GM18861 (cell line): Measurements from ENCODE around the gene FBXO38.

ENCODE experiments used
- ATAC-seq: cut with Tn5 transposase; IDR thresholded peaks from one replicate; pipeline ENCODE4 v1.9.1; 2021; ENCODE audit not compliant: unreplicated experiment

Gene FBXO38

DNA sequence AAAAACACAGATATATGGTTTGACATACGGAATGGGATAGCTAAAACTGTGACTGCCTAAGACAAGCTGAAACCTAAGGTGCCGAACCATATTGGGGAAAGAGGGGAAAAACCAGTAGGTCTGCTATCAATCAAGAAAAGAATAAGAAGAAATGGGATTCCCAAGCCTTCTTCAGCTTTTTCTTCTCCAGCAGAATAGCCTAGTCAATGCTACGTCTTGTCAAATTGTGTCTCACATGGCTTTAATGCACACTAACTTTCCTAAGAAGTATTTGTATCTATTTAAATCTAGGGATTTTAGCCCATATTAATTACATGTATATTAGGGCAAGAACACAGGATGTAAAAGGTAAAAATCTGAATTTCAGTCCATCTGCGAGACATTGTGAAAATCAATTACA lies 797 bp upstream of the FBXO38 start:
- ATAC-seq = no peak

DNA sequence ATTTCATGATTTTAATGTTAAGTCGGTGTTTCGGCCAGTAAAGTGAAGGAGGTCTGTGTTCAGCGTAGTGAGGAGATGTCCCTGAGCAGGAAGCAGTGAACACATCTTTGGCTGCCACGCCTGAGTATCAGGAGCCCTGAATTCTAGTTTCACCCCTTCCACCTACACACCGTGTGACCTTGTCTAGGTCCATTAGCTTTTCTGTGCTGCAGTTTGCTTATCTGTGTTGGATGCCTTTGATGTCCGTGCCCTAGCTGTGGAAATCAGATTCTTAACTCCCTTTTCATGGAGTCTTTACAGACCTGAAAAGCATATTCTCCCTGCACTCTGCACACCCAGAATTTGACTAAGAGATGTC lies 601 bp downstream of the FBXO38 start:
- no peak for ATAC-seq

DNA sequence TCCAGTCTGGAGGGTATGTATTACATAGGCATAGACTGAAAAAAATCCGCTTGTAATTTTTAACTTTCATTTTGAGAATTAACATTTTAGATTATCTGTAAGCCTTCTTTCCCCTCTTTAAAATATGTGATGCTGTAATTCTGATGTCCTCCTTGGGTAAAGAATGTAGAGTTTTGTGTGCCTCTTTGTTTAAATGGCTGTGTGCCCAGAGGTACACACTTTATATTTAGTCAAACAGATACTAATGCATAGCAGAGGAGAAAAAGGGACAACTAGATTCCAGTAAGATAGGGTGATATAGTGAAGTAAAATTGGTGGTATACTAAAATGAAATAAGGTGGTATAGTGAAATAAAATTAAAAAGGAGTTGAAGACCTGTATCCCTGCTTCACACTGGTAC lies 1.3 kb downstream of the FBXO38 start:
- no peak for ATAC-seq

DNA sequence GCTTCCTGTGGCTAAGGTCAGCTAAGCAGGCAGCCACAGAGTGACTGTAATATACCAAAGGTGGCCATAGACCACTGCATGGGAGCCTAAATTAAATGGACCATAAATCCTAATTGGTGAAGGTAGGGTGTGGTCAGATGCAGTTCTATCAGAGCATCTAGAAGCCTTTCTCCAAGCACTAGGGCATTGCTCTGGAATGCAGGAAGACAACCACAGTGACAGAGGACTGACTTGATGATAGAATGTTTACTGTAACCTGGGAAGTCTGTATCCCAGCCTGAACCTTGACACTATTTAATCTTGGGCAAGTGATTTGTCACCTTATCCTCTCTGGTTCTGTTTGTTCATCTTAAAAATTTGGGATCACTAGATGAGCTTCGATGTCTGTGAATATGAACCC lies 2.3 kb downstream of the FBXO38 start:
- ATAC-seq = no peak

DNA sequence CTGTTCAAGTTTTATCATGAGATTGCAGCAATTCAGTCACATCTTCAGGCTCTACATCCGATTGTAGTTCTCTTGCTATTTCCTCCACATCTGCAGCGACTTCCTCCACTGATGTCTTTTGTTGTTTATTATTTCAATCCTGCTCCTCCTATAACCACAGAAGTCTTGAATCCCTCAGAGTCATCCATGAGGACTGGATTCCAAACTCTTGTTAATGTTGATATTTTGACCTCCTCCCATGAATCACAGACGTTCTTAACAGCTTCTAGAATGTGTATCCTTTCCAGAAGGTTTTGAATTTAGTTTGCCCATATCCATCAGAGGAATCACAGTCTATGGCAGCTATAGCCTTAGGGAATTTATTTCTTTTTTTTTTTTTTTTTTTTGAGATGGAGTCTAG lies 3.6 kb downstream of the FBXO38 start:
- no peak for ATAC-seq

DNA sequence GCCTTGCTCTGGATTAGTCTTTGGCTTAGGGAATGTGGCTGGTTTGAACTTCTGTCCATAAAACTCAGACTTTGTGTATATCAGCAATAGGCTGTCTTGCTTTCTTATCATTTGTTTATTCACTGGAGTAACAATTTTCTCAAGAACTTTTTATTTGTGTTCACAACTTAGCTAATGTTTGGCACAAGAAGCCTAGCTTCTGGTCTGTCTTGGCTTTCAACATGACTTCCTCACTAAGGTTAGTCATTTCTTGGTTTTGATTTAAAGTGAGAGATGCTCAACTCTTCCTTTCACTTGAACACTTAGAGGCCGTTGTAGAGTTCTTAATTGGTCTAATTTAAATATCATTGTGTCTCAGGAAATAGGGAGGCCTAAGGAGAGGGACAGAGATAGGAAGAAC lies 4.9 kb downstream of the FBXO38 start:
- ATAC-seq = no peak

DNA sequence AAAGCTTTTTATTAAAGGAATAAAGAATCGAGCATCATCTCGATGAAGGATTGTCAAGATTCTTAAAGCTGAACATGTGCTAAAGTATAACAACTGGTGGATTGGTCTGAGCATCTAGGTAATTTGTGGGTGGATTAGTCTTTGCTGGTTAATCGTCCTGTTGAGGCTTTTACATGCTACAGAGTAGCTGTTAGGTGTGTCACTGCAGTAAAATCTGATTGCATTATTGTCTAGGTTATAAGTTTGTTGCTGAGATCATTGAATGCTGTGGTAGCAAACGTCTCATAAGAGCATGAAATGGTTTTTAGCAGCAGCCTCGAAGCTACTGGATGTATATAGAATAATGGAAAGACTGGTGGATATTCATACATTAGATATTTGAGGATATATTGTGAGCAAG lies 7.2 kb downstream of the FBXO38 start:
- no peak for ATAC-seq

DNA sequence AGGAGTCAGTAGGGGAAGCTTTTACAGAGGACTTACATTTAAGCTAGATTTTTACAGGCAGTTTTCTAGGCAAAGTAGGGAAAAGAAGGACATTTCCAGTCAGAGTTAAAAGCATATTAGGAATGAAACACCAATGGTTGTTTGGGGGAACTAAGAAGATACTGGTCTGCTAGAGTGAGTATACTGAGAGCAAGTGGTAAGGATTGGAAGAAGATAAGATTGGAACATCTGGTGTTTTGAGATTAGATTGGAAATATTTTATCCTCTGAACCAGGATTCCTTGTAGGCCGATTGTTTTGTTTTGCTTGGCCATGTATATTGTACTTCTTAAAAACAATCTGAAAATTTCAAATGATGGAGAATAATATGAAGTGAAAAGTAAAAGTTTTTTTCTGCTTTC lies 7.7 kb downstream of the FBXO38 start:
- no peak for ATAC-seq

DNA sequence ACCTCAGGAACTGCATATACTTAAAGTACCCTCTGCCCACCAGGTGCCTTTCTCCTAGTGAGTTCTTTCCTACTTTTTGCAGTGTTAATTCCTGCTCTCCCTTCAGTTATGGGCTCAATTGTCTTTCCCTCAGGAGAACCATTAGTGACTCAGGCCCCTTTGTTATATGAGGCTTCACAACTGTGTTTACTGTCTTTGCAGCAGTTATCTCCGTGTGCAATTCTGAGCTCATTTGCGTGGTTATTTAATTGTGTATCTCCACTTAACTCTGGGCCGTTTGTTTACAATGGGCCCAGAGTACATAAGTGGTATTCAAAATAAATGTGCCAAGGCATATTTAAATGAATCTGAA lies 9.6 kb downstream of the FBXO38 start:
- no peak for ATAC-seq

DNA sequence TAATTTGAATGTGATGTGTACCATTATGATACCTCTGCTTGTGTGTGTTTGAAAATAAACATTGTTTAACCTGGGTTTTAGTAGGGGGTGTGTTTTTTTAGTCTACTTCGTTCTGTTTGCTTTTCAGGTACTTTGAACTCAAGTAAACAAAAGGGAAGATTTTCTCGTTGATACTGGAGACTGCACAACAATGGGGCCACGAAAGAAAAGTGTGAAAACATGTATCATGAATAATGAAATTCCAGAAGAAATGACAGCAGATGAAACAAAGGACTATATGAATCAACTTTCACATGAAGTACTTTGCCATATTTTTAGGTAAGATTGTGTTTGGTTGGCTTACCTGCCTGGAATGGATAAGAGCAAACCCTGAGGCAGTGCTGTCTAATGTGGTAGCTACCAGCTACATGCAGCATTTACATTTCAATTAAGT lies 10.8 kb downstream of the FBXO38 start:
- ATAC-seq = no peak

DNA sequence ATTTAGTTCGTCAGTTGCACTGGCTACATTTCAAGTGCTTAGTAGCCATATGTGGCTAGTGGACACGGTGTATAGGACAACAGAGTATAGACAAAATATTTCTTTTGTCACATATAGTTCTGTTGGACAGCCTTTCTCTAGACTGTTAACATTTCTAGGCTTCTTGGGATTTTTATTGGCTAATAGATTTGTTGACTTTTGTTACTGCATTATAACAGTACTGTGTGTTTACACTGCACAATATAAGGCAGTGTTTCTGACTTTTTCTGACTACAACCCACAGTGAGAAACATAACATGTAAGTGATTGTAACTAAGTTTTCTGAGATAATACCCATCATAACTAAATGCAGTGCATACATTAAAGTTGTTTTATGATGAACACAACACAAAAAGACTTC lies 11.3 kb downstream of the FBXO38 start:
- ATAC-seq = no peak

DNA sequence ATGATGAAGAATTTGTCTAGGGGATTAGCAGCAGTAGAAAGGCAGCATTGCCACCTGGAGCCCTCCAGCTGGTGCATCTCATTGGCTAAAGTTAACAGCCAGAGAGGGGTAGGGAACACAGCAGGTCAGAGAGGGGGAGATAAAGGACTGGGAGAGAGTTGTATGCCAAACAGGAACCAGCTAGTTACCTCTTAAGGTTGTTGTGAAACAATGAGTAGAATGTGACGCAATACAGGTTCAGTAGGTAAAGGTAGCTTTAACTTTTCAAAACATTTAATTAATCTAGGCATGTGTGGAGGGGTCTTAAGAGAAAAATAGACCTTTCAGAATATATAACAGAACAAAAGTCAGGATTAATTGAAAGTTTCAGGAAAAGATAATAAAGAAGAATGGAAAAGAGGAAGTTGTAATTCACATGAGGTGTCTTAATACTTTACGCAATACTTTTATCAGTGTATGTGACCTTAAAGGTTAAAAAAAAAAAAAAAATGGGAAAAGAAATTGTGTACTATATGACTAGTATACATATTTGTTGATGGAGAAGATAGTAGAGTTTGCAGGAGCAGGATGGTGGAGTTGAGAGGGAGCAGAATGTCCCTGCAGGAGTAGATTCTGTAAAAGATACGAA lies 14.3 kb downstream of the FBXO38 start:
- ATAC-seq = no peak

DNA sequence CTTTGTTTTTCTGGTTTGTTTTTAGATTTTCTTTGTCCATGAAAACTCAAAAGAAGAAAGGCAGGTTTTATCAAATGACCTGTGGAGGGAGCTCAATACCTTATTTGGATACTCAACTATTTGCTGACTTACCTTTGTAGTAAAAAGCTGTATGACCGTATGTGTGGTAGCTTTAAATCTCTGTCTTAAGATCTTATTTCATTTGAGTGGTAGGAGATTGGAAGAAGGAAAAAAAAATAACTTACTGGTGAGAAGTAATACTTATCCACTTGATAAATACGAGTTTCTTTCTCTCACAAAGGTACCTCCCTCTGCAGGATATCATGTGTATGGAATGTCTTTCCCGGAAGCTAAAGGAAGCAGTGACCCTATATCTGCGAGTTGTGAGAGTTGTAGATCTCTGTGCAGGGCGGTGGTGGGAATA lies 15.0 kb downstream of the FBXO38 start:
- no peak for ATAC-seq

DNA sequence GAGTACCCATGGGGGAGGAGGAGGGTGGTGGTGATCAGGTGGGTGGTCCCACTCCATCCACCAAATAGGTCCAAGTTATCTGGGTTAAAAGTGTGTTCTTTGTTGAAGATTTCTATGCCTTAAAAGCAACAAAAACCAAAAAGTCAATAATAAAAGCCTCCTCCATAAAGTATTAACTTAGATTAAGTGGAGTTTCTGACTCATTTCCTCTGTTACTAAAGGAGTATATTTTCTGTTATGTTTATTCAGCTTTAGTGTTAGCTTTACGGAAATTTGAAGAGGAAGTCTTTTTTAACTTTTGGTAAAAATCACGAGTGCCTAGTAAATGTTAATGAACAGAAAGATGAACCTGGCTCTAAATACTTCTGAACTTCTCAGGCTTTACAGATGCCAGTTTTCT lies 17.8 kb downstream of the FBXO38 start:
- peak; percentile 34 for ATAC-seq

DNA sequence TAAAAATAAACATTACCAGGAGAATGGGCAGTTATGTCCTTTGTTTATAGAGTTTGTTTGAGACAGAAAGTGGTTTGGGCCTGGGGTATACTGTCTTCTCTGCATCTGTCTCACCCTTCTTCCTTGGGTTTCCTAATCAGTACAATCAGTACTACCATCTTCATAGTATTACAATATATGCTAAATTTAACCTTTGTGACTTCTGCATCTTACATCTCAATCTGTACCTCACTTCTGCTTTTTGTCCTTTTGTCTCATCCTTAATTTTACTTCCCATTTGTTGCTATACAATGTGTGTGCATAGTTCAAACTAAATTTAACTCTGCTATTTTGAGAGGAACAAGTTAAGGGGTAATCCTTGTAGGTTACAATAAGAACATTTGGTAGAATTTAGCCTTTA lies 19.6 kb downstream of the FBXO38 start:
- ATAC-seq = peak; percentile 62

DNA sequence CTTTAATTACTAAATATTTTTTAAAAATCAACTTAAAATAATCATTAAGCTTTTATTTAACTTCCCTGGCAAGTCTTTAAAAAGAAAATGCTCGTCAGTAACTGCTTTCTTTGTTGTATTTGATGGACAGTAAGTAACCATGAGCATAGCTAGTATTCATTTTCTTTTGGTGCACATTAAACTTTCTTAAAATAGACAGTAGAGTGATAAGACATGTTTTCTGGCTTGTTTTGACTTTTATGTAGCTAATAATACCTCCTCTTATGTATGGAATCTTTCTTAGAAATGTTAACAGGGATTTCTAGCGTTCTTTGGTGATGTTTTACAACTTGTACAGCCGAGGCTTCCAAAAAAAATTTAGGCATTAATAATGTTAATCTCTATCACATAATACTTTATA lies 22.6 kb downstream of the FBXO38 start:
- ATAC-seq = no peak

DNA sequence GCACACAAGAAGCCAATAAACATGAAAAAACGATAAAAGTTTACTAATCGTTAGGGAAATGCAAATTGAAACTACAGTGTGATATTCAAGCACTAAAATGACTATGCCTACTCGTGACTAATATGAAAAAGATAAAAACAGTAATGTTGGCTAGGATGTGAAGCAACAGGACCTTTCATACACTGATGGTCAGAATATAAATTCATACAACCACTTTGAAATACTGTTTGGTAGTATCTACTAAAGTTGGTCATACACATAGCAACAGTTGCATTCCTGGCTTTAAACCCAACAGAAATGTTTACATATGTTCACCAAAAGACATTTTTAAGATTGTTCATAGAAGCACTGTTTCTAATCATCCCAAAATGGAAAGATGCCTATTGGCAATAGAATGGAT lies 24.3 kb downstream of the FBXO38 start:
- no peak for ATAC-seq

DNA sequence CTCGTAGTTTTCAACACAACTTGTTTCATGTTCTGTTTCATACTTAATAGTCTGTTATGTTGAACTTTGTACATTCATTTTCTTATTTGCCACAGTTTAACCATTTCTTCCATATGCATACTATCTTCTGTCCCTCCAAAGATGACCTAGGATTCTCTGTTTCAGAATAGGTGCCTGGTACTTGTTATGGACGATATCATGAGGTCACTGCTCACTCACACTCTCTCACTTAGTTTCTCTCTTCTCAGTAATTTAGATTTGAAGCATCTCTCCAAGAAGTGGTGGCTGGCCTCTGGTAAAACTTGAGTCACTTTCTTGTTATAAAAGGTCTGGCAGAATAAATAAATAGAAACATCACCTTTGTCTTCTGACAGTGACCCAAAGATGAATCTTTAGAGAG lies 28.4 kb downstream of the FBXO38 start:
- ATAC-seq = no peak

DNA sequence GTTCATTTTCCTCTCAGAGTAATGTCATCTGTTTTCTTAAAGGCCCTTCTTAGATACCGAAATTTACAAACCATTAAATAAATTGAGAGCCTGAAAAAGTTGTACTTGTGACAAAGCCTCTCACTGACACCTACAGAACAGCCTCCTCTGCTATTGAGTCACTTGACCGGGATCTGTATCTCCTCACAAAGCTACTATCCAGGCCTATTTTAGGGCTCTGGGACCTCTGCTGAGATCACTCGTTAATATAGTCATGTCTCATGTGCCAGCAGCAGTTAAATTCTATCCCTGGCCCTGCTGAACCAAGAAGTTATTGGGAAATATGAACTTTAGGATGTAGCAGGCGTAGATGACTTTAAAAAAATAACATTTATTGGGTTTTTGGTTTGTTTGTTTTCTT lies 31.1 kb downstream of the FBXO38 start:
- ATAC-seq = no peak

DNA sequence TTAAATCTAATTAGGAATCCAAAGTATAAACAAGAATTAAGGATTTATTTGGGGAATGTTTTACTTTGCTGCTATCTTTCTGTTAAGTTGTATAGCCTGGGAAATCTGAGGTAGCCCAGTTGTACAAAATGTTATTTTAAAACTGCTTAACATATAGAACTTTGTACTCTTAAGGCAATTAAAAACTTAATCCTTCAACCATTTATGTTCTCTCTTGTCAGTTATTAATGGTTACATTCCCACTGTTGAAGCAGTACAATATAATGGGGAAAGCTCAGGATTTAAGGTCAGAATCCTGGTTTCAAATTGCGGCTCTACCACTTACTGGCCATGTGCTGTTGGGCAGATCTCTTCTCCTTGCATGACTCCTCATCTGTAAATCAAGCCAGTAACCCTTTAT lies 32.7 kb downstream of the FBXO38 start:
- ATAC-seq = no peak

DNA sequence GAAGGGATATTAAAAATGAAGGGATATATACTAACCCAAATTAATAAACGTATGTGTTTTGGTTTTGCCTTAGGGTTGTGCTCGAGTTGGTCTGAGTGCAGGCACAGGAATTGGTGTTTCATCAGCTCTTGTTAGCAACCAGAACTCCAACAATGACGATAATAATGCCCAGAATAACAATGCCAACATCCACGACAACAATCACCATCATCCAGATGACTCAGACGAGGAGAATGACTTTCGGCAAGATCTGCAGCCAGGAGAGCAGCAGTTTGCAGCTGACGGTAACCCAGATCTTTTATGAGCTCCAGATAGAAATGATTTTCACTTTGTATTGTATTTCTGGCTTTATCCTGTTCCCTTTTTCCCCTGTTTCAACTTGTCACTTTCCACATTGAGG lies 33.2 kb downstream of the FBXO38 start:
- no peak for ATAC-seq

DNA sequence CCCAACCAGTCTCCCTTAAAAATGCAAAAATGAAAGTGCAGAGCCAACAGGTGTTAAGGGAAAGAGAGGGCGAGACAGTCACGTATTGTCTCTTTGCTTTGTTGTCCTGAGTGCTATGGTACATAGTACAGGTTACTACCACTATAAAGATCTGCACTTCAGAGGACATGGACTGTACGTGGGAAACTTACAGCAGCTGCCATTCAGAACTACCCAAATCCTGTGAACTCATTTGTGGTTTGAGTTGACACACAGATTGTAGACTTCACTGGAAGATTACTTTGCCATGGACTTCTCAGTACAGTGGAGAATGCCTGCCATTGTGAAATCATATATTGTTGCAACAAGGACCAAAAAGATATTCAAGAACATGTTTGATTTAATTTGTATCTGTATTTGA lies 34.8 kb downstream of the FBXO38 start:
- ATAC-seq = no peak

DNA sequence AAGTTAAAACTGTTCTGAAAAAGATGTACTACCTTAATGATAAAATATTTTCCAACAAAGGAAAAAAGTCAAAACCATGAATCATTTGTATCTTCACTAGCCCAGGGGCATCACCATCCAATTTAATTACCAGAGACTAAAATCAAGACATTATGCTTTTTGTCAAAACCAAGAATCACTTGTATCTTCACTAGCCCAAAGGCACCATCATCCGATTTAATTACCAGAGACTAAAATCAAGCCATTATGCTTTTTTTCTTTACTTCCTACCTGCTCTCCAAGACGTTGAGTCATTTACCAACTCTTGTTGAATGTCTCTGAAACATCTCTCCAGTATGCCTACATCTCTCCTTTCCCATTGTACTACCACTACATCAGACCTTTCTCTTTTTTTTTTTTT lies 37.9 kb downstream of the FBXO38 start:
- ATAC-seq = no peak

DNA sequence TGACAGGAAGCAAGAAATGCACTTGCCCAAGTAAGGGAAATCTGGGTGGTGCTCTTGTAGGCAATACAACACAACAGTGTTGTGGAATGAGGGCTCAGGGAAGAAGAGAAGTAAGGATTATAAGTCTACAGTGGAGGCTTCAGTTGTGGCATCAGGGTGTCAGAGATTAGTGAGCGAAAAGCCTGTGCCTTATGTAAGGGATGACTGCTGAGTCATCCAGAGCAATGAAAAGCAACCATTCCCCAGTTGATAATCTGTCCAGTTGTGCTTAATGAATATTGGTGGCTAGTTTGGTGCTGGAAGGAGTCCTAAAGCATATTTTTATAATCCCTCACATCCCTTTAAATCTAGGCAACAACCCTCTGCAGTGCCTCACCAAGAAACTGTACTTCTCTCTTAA lies 42.0 kb downstream of the FBXO38 start:
- no peak for ATAC-seq
